DOHH2 (cell line): ENCODE results near the gene ZNF280D.

Source experiments
- EZH2phosphoT487 ChIP-seq: fragments of 200-600 bp; sonication (generic); IDR thresholded peaks from 2 replicates; pipeline ENCODE4 v1.6.1; 2017; ENCODE audit warnings: borderline replicate concordance, mild to moderate bottlenecking, antibody characterized with exemption, low read length, moderate library complexity, mixed read lengths
- TF ChIP-seq, protein P1 (sequence below): fragments of 200-600 bp; sonication (generic); IDR thresholded peaks from one replicate; pipeline ENCODE4 v1.5.1; 2014; ENCODE audit warnings: antibody characterized with exemption, mild to moderate bottlenecking, low read depth, low read length; ENCODE audit not compliant: poor library complexity, severe bottlenecking

DNA sequence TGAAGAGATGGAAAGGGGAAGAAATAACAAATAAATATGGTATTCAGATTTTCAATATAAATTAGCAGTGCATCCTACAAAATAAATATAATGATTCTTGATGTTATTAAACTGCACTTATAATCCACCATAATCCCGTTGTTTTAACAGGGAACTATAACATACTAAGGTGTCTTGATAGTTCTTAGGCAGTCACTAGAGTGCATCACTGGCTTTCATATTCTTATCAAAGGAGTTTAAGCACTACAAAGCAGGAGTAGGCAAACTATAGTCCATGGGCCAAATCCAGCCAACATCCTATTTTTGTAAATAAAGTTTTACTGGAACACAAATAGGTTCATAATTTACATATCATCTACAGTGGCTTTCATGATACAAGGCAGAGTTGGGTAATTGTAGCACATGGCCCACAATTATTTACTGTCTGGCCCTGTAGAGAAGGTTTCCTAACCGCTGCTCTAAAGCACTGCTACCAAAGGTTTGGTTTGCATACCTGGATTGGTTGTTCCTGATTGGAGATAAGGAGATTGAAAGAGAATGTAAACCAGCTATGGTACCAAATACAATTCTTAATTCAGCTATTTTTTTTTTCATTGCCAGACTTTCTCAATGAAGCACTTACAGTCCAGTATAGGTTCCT lies 104.3 kb downstream of the ZNF280D start:
- TF ChIP-seq, protein P1, sequence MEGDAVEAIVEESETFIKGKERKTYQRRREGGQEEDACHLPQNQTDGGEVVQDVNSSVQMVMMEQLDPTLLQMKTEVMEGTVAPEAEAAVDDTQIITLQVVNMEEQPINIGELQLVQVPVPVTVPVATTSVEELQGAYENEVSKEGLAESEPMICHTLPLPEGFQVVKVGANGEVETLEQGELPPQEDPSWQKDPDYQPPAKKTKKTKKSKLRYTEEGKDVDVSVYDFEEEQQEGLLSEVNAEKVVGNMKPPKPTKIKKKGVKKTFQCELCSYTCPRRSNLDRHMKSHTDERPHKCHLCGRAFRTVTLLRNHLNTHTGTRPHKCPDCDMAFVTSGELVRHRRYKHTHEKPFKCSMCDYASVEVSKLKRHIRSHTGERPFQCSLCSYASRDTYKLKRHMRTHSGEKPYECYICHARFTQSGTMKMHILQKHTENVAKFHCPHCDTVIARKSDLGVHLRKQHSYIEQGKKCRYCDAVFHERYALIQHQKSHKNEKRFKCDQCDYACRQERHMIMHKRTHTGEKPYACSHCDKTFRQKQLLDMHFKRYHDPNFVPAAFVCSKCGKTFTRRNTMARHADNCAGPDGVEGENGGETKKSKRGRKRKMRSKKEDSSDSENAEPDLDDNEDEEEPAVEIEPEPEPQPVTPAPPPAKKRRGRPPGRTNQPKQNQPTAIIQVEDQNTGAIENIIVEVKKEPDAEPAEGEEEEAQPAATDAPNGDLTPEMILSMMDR: no peak
- TF ChIP-seq EZH2phosphoT487: no peak
